Neural cell (in vitro differentiated cells): ENCODE results near the gene FAM193A.

Experiments
- CTCF ChIP-seq: fragments of 450-650 bp; IDR thresholded peaks from 2 replicates; pipeline ENCODE4 v1.5.1; 2014; ENCODE audit warnings: antibody characterized with exemption, mild to moderate bottlenecking, moderate library complexity; ENCODE audit not compliant: poor library complexity, severe bottlenecking
- EP300 ChIP-seq: fragments of 450-650 bp; conservative IDR thresholded peaks from 2 replicates; pipeline ENCODE4 v1.6.1; 2014; ENCODE audit warnings: antibody characterized with exemption, mild to moderate bottlenecking, moderate library complexity; ENCODE audit not compliant: poor library complexity, severe bottlenecking
- EZH2 ChIP-seq: fragments of 200-600, 300-800 bp; shearing (Covaris generic), sonication (generic); IDR thresholded peaks from 2 replicates; pipeline ENCODE4 v1.6.1; 2014; ENCODE audit warnings: antibody characterized with exemption, low read length, borderline replicate concordance, mild to moderate bottlenecking; ENCODE audit not compliant: insufficient read depth, poor library complexity, severe bottlenecking
- MXI1 ChIP-seq: fragments of 450-650 bp; conservative IDR thresholded peaks from 2 replicates; pipeline ENCODE4 v1.6.1; 2014; ENCODE audit warnings: antibody characterized with exemption, mild to moderate bottlenecking; ENCODE audit not compliant: poor library complexity, severe bottlenecking
- POLR2AphosphoS5 ChIP-seq: IDR thresholded peaks from 2 replicates; pipeline ENCODE4 v1.6.1; 2012
- RAD21 ChIP-seq: fragments of 450-650 bp; conservative IDR thresholded peaks from 2 replicates; pipeline ENCODE4 v1.6.1; 2014; ENCODE audit warnings: antibody characterized with exemption, mild to moderate bottlenecking, moderate library complexity
- SMC3 ChIP-seq: fragments of 450-650 bp; conservative IDR thresholded peaks from 2 replicates; pipeline ENCODE4 v1.6.1; 2014; ENCODE audit warnings: antibody characterized with exemption, mild to moderate bottlenecking, moderate library complexity; ENCODE audit not compliant: poor library complexity
- TAF1 ChIP-seq: IDR thresholded peaks from 2 replicates; pipeline ENCODE4 v1.6.1; 2012; ENCODE audit warnings: low read depth
- TF ChIP-seq, protein P1 (sequence below): IDR thresholded peaks from 2 replicates; pipeline ENCODE4 v1.6.1; 2012; ENCODE audit warnings: borderline replicate concordance

- TF ChIP-seq SMC3 (no peak), CTCF (no peak), EZH2 (no peak), TAF1 (no peak), RAD21 (no peak), POLR2AphosphoS5 (no peak), MXI1 (no peak), EP300 (no peak)
- TF ChIP-seq, protein P1, sequence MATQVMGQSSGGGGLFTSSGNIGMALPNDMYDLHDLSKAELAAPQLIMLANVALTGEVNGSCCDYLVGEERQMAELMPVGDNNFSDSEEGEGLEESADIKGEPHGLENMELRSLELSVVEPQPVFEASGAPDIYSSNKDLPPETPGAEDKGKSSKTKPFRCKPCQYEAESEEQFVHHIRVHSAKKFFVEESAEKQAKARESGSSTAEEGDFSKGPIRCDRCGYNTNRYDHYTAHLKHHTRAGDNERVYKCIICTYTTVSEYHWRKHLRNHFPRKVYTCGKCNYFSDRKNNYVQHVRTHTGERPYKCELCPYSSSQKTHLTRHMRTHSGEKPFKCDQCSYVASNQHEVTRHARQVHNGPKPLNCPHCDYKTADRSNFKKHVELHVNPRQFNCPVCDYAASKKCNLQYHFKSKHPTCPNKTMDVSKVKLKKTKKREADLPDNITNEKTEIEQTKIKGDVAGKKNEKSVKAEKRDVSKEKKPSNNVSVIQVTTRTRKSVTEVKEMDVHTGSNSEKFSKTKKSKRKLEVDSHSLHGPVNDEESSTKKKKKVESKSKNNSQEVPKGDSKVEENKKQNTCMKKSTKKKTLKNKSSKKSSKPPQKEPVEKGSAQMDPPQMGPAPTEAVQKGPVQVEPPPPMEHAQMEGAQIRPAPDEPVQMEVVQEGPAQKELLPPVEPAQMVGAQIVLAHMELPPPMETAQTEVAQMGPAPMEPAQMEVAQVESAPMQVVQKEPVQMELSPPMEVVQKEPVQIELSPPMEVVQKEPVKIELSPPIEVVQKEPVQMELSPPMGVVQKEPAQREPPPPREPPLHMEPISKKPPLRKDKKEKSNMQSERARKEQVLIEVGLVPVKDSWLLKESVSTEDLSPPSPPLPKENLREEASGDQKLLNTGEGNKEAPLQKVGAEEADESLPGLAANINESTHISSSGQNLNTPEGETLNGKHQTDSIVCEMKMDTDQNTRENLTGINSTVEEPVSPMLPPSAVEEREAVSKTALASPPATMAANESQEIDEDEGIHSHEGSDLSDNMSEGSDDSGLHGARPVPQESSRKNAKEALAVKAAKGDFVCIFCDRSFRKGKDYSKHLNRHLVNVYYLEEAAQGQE: no peak
These were observed 231.7 kb downstream of the FAM193A start for GRCh38 chr4:2768124-2768523.
